CD4-positive, alpha-beta T cell treated with Interleukin-4 for 1 hour (primary cell): Measurements from ENCODE around the gene FCSK.

Source experiments
- DNase-seq, 2 donors: peaks; one replicate each; pipeline ENCODE4 v3.0.0-alpha.2; 2020 to 2022

FCSK gene

GRCh38 chr16:70529051-70529777 lies 74.8 kb downstream of the FCSK start:
- peak in 1 of 2 donors; percentile 55 for DNase-seq
